T-cell (primary cell): ENCODE measurements around the gene CAGE1. TPM values are rescaled to one million over a fixed set of nuclear protein-coding genes. Genes with fewer than 3 reads are reported as not detected.
"Not testable (repeated sequence)": the region's sequence is repeated elsewhere in the genome, so short reads cannot be mapped to it uniquely, and the experiment has no call there.

Experiments
- ATAC-seq, 4 experiments: fragments of 200-7000 bp in 3 of 4; fragments of 150-1000 bp in 1 of 4; cut with Tn5 transposase; replicated peaks in 1 of 4; 1 replicate in 3 of 4; 2 replicates in 1 of 4; pipeline ENCODE4 v1.10.0; 2021; ENCODE audit warnings: moderate library complexity in 3 of 4, mild to moderate bottlenecking in 2 of 4, moderate number of reproducible peaks in 1 of 4
- CTCF ChIA-PET, 2 donors: fragments of 300-600 bp; sonication (Branson Sonifier 250); formaldehyde crosslinking; loops; one replicate each; lab custom pipeline; 2022; ENCODE audit warnings: antibody characterized with exemption in 2 of 2; lab: Charles Lee
- POLR2A ChIA-PET, 2 donors: fragments of 300-600 bp; sonication (Branson Sonifier 250); formaldehyde crosslinking; loops; one replicate each; lab custom pipeline; 2022; ENCODE audit warnings: antibody characterized with exemption in 2 of 2; lab: Charles Lee
- DNase-seq, 35 experiments: peaks; one replicate each; pipeline versions ENCODE4 v3.0.0 to v3.0.0-alpha.2; 2013 to 2023
- H3K27ac ChIP-seq: one replicate; pipeline ENCODE4 v1.5.1; 2013; ENCODE audit warnings: low read length
- H3K27me3 ChIP-seq, 2 experiments: replicated peaks in 1 of 2; 1 replicate in 1 of 2; 2 replicates in 1 of 2; pipeline versions ENCODE4 v1.6.1 to v1.7.0; 2013; ENCODE audit warnings: low read length in 1 of 2, mixed read lengths in 1 of 2; ENCODE audit not compliant: control insufficient read depth in 2 of 2, insufficient read depth in 2 of 2; ENCODE audit errors: extremely low read depth in 1 of 2
- H3K36me3 ChIP-seq, 2 donors: 1 replicate in 1 of 2; 2 replicates in 1 of 2; pipeline versions ENCODE4 v1.6.1 to v1.7.0; 2013; ENCODE audit warnings: low read length in 1 of 2; ENCODE audit not compliant: control insufficient read depth in 2 of 2, insufficient read depth in 1 of 2; ENCODE audit errors: extremely low read depth in 1 of 2
- H3K4me1 ChIP-seq, 2 experiments: 1 replicate in 1 of 2; 2 replicates in 1 of 2; pipeline versions ENCODE4 v1.6.1 to v1.7.0; 2013; ENCODE audit warnings: low read length in 2 of 2, mixed read lengths in 1 of 2; ENCODE audit not compliant: insufficient read depth in 2 of 2, control insufficient read depth in 1 of 2; ENCODE audit errors: extremely low read depth in 1 of 2
- H3K4me3 ChIP-seq, 2 donors: 1 replicate in 1 of 2; 2 replicates in 1 of 2; pipeline versions ENCODE4 v1.5.1 to v1.7.0; 2013; ENCODE audit warnings: mild to moderate bottlenecking in 2 of 2, low read length in 1 of 2, moderate library complexity in 1 of 2; ENCODE audit not compliant: control insufficient read depth in 1 of 2; ENCODE audit errors: extremely low read depth in 1 of 2
- H3K9me3 ChIP-seq: 2 replicates; pipeline ENCODE4 v1.7.0; 2013
- H3K27ac Mint-ChIP-seq, 2 donors: one replicate each; pipeline ENCODE4 v1.8.0; 2020 to 2021; ENCODE audit warnings: mild to moderate bottlenecking in 2 of 2, mixed read lengths in 2 of 2
- H3K27me3 Mint-ChIP-seq, 2 donors: one replicate each; pipeline ENCODE4 v1.8.0; 2021 to 2022; ENCODE audit warnings: mixed read lengths in 2 of 2
- H3K36me3 Mint-ChIP-seq: one replicate; pipeline ENCODE4 v1.8.0; 2021; ENCODE audit warnings: mixed read lengths
- H3K4me1 Mint-ChIP-seq, 3 donors: one replicate each; pipeline ENCODE4 v1.8.0; 2020 to 2022; ENCODE audit warnings: mixed read lengths in 3 of 3, mild to moderate bottlenecking in 1 of 3
- H3K4me3 Mint-ChIP-seq, 3 donors: one replicate each; pipeline ENCODE4 v1.8.0; 2020 to 2022; ENCODE audit warnings: mild to moderate bottlenecking in 3 of 3, mixed read lengths in 3 of 3, moderate library complexity in 3 of 3
- H3K9me3 Mint-ChIP-seq, 3 donors: one replicate each; pipeline ENCODE4 v1.8.0; 2020 to 2022; ENCODE audit warnings: mixed read lengths in 3 of 3
- WGBS: methylation state at CpG from one replicate; pipeline ENCODE4 v1.1.5; 2013; ENCODE audit warnings: missing lambda C conversion rate; ENCODE audit not compliant: insufficient coverage; 5-methylcytosine and 5-hydroxymethylcytosine counted together
- total RNA-seq, 35 experiments: library from RNA in 6 of 35; stranded (reverse) in 6 of 35; fragments of 120-200 nt in 1 of 35; gene quantifications; one replicate each; pipeline versions ENCODE4 v1.2.1 to v1.2.4 and lab custom pipeline; 2013 to 2026

CAGE1 gene
- total RNA-seq, 5 donors from 2014 or later (not counting 1 experiment from before 2014, with no cell fraction given) = 0.09 to 0.75 (median 0.31) TPM; not detected in 1

DNA sequence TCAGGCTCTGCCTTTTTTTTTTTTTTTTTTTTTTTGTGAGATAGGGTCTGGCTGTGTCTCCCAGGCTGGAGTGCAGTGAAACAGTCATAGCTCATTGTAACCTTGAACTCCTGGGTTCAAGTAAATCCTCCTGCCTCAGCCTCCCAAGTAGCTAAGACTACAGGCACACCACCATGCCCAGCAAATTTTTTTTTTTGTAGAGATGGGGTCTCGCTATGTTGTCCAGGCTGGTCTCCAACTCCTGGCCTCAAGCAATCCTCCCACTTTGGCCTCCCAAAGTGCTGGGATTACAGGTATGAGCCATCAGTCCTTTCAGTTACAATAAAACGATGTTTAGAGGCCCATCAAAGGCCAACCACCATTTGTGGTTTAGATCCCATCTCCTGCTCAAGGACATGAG lies 70.1 kb downstream of the CAGE1 start:
- 78% methylated on average over 1 of the region's 2 CpGs for WGBS
- H3K4me3 ChIP-seq, H3K9me3 Mint-ChIP-seq, H3K4me1 Mint-ChIP-seq, H3K27ac ChIP-seq, H3K9me3 ChIP-seq, H3K4me1 ChIP-seq, H3K27ac Mint-ChIP-seq, ATAC-seq, DNase-seq, H3K36me3 ChIP-seq, H3K36me3 Mint-ChIP-seq, H3K4me3 Mint-ChIP-seq, H3K27me3 Mint-ChIP-seq, H3K27me3 ChIP-seq, POLR2A ChIA-PET: not testable (repeated sequence)
- CTCF ChIA-PET = interaction anchor here in 1 of 2 donors (0.6 kb wide), 2 partner anchors 72 to 768 kb away, joined by 3 to 4 read pairs; no protein-coding TSS in a partner anchor

DNA sequence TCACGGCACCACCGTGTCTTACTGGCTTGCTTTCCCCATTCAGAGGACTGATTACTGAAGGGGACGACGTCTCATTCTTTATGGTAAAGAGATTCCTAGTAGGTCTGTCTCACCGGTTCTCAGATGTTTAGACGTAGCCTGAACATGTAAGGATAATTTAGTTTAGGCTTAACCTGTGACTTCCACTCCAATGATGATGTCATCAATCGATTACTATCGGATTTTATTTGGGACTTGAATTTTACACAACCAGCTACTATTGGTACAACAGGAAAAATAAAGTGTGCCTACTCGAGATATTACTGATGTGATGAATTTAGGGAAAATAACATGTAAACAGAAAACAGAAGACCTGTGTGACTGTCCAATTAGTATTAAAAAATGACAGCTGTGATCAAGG lies 72.0 kb downstream of the CAGE1 start:
- Mint-ChIP-seq H3K36me3 (no peaks in the 10 kb centered on the region), H3K27me3 (no peaks in the 10 kb centered on the region), H3K4me1 (peaks cover 12 to 14% (median 14%) of the 10 kb centered on the region in 3 donors), H3K27ac (no peak overlapping the region), H3K4me3 (no peak overlapping the region), H3K9me3 (no peaks in the 10 kb centered on the region)
- Histone ChIP-seq H3K9me3 (no peaks in the 10 kb centered on the region), H3K27me3 (no peaks in the 10 kb centered on the region), H3K4me3 (no peak overlapping the region), H3K27ac (no peak overlapping the region), H3K36me3 (no peaks in the 10 kb centered on the region), H3K4me1 (peaks cover 2 to 12% of the 10 kb centered on the region in 2 experiments)
- DNase-seq (no peak), ATAC-seq (no peak)
- ChIA-PET CTCF (no interaction called here), POLR2A (no interaction called here)
- no CpG with 5 or more reads among the region's 9 CpGs for WGBS

DNA sequence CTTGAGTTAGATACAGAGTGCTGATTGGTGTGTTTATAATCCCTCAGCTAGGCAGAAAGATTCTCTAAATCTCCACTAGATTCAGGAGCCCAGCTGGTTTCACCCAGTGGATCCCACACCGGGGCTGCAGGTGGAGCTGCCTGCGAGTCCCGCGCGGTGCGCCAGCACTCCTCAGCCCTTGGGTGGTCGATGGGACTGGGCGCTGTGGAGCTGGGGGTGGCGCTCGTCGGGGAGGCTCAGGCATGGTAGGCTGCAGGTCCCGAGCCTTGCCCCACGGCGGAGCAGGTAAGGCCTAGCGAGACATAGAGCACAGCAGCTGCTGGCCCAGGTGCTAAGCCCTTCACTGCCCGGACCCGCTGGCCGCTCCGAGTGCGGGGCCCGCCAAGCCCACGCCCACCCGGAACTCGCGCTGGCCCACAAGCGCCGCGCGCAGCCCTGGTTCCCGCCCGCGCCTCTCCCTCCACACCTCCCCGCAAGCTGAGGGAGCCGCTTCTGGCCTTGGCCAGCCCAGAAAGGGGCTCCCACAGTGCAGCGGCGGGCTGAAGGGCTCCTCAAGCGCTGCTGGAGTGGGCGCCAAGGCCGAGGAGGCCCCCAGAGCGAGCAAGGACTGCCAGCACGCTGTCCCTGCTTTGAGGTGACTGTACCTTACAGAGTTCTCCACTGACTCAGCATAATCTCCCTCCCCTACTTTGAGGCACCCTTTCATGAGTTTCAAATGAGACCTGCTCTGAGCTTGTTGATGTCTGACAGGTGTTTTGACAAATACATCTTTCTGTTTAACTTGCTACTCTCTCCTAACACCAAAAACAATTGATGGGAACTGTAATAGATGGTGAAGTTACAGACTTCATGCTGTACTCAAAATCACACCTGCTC lies 72.6 kb downstream of the CAGE1 start:
- no peaks in the 10 kb centered on the region for H3K27me3 Mint-ChIP-seq
- 93% methylated on average over 40 of the region's 41 CpGs for WGBS
- no peaks in the 10 kb centered on the region for H3K36me3 Mint-ChIP-seq
- Histone ChIP-seq H3K9me3 (no peaks in the 10 kb centered on the region), H3K4me1 (peaks cover 6 to 16% of the 10 kb centered on the region in 2 experiments), H3K27ac (no peak overlapping the region), H3K36me3 (no peaks in the 10 kb centered on the region), H3K4me3 (no peak overlapping the region), H3K27me3 (no peaks in the 10 kb centered on the region)
- H3K4me3 Mint-ChIP-seq = no peak overlapping the region
- ChIA-PET CTCF (interaction anchor here in 1 of 2 donors (0.6 kb wide), 1 partner anchor 297 kb away, joined by 3 read pairs; no protein-coding TSS in a partner anchor), POLR2A (no interaction called here)
- DNase-seq (no peak), ATAC-seq (no peak)
- no peak overlapping the region for H3K27ac Mint-ChIP-seq
- no peaks in the 10 kb centered on the region for H3K9me3 Mint-ChIP-seq
- H3K4me1 Mint-ChIP-seq = peaks cover 18 to 19% (median 19%) of the 10 kb centered on the region in 3 donors

DNA sequence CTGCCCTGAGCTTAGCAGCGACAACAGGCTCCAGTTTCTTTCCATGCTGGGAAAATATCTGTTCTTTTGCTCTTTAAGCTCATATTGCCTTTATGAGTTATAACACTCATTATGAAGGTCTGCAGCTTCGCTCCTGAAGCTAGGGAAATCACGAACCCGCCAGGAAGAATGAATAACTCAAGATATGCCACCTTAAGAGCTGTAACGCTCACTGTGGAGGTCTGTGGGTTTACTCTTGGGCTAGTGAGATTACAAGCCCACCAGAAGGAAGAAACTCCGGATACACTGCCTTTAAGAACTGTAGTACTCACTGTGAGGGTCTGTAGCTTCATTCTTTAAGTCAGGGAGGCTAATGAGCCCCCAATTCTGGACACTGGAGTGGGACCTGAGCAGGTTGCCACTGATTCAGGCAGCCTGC lies 73.6 kb downstream of the CAGE1 start:
- Mint-ChIP-seq H3K27ac (no peak overlapping the region), H3K9me3 (no peaks in the 10 kb centered on the region), H3K4me1 (peaks cover 25 to 28% (median 28%) of the 10 kb centered on the region in 3 donors), H3K36me3 (no peaks in the 10 kb centered on the region), H3K27me3 (no peaks in the 10 kb centered on the region), H3K4me3 (no peak overlapping the region)
- ChIA-PET CTCF (interaction anchor here in 1 of 2 donors (0.6 kb wide), 1 partner anchor 38 kb away, joined by 4 read pairs; no protein-coding TSS in a partner anchor), POLR2A (no interaction called here)
- Histone ChIP-seq H3K27me3 (no peaks in the 10 kb centered on the region), H3K9me3 (no peaks in the 10 kb centered on the region), H3K36me3 (no peaks in the 10 kb centered on the region), H3K4me3 (no peak overlapping the region), H3K4me1 (peaks cover 11 to 16% of the 10 kb centered on the region in 2 experiments), H3K27ac (no peak overlapping the region)
- DNase-seq (no peak), ATAC-seq (no peak)
- 91% methylated on average over 4 of the region's 6 CpGs for WGBS

DNA sequence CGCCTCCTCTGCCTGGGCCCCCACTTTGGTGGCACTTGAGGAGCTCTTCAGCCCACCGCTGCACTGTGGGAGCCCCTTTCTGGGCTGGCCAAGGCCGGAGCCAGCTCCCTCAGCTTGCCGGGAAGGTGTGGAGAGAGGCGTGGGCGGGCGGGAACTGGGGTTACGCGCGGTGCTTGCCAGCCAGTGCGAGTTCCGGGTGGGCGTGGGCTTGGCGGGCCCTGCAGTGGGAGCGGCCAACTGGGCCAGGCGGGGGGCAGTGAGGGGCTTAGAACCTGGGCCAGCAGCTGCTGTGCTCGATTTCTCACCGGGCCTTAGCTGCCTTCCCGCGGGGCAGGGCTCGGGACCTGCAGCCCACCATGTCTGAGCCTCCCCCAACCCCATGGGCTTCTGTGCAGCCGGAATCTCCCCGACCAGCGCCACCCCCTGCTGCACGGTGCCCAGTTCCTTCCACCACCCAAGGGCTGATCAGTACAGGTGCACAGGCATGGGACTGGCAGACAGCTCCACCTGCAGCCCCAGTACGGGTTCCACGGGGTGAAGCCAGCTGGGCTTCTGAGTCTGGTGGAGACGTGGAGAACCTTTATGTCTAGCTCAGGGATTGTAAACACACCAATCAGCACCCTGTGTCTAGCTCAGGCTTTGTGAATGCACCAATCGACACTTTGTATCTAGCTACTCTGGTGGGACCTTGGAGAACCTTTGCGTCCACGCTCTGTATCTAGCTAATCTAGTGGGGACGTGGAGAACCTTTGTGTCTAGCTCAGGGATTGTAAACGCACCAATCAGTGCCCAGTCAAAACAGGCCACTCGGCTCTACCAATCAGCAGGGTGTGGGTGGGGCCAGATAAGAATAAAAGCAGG lies 74.2 kb downstream of the CAGE1 start:
- WGBS = 93% methylated on average over 19 of the region's 34 CpGs
- H3K9me3 ChIP-seq, H3K27ac Mint-ChIP-seq, ATAC-seq, H3K4me3 ChIP-seq, H3K27me3 Mint-ChIP-seq, DNase-seq, H3K9me3 Mint-ChIP-seq, H3K27me3 ChIP-seq, H3K36me3 Mint-ChIP-seq, H3K27ac ChIP-seq, POLR2A ChIA-PET, H3K36me3 ChIP-seq: not testable (repeated sequence)
- peaks cover 11 to 16% of the 10 kb centered on the region in 2 experiments for H3K4me1 ChIP-seq
- CTCF ChIA-PET = interaction anchor here in 1 of 2 donors (0.6 to 0.7 kb wide), 2 partner anchors 17 to 37 kb away, joined by 4 read pairs; no protein-coding TSS in a partner anchor
- H3K4me3 Mint-ChIP-seq = peak overlapping the region in 1 of 3 donors; percentile 48
- peaks cover 26 to 33% (median 32%) of the 10 kb centered on the region in 3 donors for H3K4me1 Mint-ChIP-seq

DNA sequence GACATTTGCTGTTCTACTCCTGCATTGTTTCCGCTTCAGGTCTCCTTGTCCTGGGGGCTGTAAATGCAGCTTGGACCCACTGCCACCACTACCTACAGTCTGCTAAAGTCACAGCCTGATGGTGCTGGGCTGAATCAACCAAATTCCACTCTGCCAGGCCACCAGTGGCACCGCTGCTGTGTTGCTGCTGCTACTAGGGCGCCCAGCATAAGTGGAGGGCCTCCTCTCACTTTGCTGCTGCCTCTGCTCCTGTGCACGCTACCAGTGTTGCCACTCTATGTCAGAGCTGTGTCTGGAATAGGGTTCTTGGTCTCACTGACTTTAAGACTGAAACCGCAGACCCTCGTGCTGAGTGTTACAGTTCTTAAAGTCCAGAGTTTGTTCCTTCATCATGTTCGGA lies 75.1 kb downstream of the CAGE1 start:
- Histone ChIP-seq H3K4me1 (peaks cover 11 to 16% of the 10 kb centered on the region in 2 experiments), H3K27ac (no peak overlapping the region), H3K9me3 (no peaks in the 10 kb centered on the region), H3K4me3 (no peak overlapping the region), H3K36me3 (peaks cover 0 to 5% of the 10 kb centered on the region in 2 donors), H3K27me3 (no peaks in the 10 kb centered on the region)
- peak overlapping the region in 1 of 2 donors; percentile 36 for H3K27ac Mint-ChIP-seq
- CTCF ChIA-PET = interaction anchor here in 1 of 2 donors (0.7 kb wide), 1 partner anchor 18 kb away, joined by 4 read pairs; no protein-coding TSS in a partner anchor
- H3K4me3 Mint-ChIP-seq = peak overlapping the region; percentile 50 to 96 (median 94)
- no peak for DNase-seq
- POLR2A ChIA-PET = interaction anchor here in 1 of 2 donors (0.7 to 1.0 kb wide), 2 partner anchors 99 to 637 kb away, joined by 3 read pairs; no protein-coding TSS in a partner anchor
- H3K9me3 Mint-ChIP-seq = no peaks in the 10 kb centered on the region
- H3K4me1 Mint-ChIP-seq = peaks cover 33 to 42% (median 40%) of the 10 kb centered on the region in 3 donors
- no peak for ATAC-seq
- H3K36me3 Mint-ChIP-seq = peaks cover 6% of the 10 kb centered on the region
- no peaks in the 10 kb centered on the region for H3K27me3 Mint-ChIP-seq
- 93% methylated on average over 7 of the region's 7 CpGs for WGBS
